Upper lobe of left lung (tissue), 6 donors: ENCODE data around the gene CCBE1. TPM values are rescaled to one million over a fixed set of nuclear protein-coding genes. Genes with fewer than 3 reads are reported as not detected.

Experiments
- ATAC-seq, 2 donors: fragments of 200-7000 bp; cut with Tn5 transposase; one replicate each; pipeline ENCODE4 v1.9.1; 2022; ENCODE audit warnings: mild to moderate bottlenecking in 2 of 2, moderate library complexity in 2 of 2; ENCODE audit not compliant: low FRiP score in 2 of 2
- DNase-seq, 2 donors: peaks; one replicate each; pipeline ENCODE4 v3.0.0-alpha.2; 2019 to 2020
- H3K27ac ChIP-seq, 4 donors: fragments of 200-600 bp; sonication (generic); one replicate each; pipeline ENCODE4 v1.5.1; 2016 to 2019
- H3K27me3 ChIP-seq, 4 donors: fragments of 200-600 bp; sonication (generic); one replicate each; pipeline ENCODE4 v1.5.1; 2017 to 2019
- H3K36me3 ChIP-seq, 4 donors: fragments of 200-600 bp; sonication (generic); one replicate each; pipeline ENCODE4 v1.5.1; 2016 to 2019
- H3K4me1 ChIP-seq, 4 donors: fragments of 200-600 bp; sonication (generic); one replicate each; pipeline ENCODE4 v1.5.1; 2018 to 2019
- H3K4me3 ChIP-seq, 4 donors: fragments of 200-600 bp; sonication (generic); one replicate each; pipeline ENCODE4 v1.5.1; 2017 to 2019; ENCODE audit warnings: mild to moderate bottlenecking in 2 of 4, moderate library complexity in 1 of 4
- H3K9me3 ChIP-seq, 4 donors: fragments of 200-600 bp; sonication (generic); one replicate each; pipeline ENCODE4 v1.5.1; 2018 to 2019
- EP300 ChIP-seq, 4 donors: sonication (generic); formaldehyde crosslinking; IDR thresholded peaks; one replicate each; pipeline ENCODE4 v1.5.1; 2017; ENCODE audit warnings: antibody characterized with exemption in 4 of 4, control low read depth in 2 of 4
- POLR2A ChIP-seq, 4 donors: fragments of 450-650 bp; IDR thresholded peaks; one replicate each; pipeline ENCODE4 v1.5.1; 2016 to 2017; ENCODE audit warnings: antibody characterized with exemption in 4 of 4, mild to moderate bottlenecking in 2 of 4
- POLR2AphosphoS5 ChIP-seq, 2 donors: sonication (generic); formaldehyde crosslinking; IDR thresholded peaks; one replicate each; pipeline ENCODE4 v1.5.1; 2017; ENCODE audit warnings: antibody characterized with exemption in 2 of 2
- WGBS, 2 donors: methylation state at CpG; one replicate each; pipeline ENCODE4 v1.1.5; 2017 to 2018; 5-methylcytosine and 5-hydroxymethylcytosine counted together
- total RNA-seq, 6 donors: library from RNA; depleted of rRNA in 4 of 6; stranded (reverse); fragments of >200 nt in 4 of 6; gene quantifications; one replicate each; pipeline versions ENCODE4 v1.1.0 to v1.2.1, GENCODE V29; 2016 to 2021
- TF ChIP-seq, protein P1 (sequence below), 6 experiments: fragments of 450-650 bp in 4 of 6; fragments of 200-600 bp in 2 of 6; sonication (generic) in 2 of 6; IDR thresholded peaks; one replicate each; pipeline ENCODE4 v1.5.1; 2016 to 2019; ENCODE audit warnings: antibody characterized with exemption in 6 of 6
- donor health status: DM: no; HTN: no; CAD: no; lungs with moderate emphysema.
- donor health status: DM: no; HTN: yes; CAD: no; lungs with severe emphysema.

Gene CCBE1
- total RNA-seq, 6 donors from 2014 or later = 8.7 to 23.6 (median 12.3) TPM

DNA sequence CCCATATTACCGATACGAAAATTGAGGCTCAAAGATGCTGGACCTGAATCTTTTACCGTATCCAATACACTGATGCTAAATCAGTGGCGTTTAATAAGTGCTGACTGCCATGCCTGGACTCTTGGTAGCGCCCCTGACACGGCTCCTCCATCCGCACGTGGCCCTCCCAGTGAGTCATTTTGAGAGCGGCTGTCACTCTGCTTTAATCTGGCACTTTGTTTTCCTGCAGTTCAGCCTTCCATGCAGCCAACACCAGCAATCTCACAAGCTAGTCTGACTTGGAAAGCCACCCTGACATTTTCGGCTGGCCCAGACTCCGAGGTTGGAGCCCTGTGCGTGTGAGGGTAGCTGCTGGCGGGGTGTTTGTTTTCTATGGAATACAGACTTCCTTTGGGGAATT lies 183.0 kb downstream of the CCBE1 start:
- Histone ChIP-seq H3K36me3 (no peaks in the 10 kb centered on the region), H3K27ac (peak overlapping the region in 2 of 4 donors; percentile 37 to 44), H3K9me3 (no peaks in the 10 kb centered on the region), H3K4me1 (peaks cover 12 to 38% (median 28%) of the 10 kb centered on the region in 4 donors), H3K4me3 (no peak overlapping the region), H3K27me3 (no peaks in the 10 kb centered on the region)
- peak; percentile 29 to 39 for ATAC-seq
- DNase-seq = peak in 1 of 2 donors; percentile 55
- 23 to 27% methylated on average over 12 to 13 of the region's 13 CpGs for WGBS, 2 donors
- TF ChIP-seq POLR2AphosphoS5 (IDR thresholded peaks at IDR 0.05) = peak in 1 of 2 donors; percentile 58
- TF ChIP-seq EP300 (IDR thresholded peaks at IDR 0.05) = no peak
- TF ChIP-seq, protein P1, sequence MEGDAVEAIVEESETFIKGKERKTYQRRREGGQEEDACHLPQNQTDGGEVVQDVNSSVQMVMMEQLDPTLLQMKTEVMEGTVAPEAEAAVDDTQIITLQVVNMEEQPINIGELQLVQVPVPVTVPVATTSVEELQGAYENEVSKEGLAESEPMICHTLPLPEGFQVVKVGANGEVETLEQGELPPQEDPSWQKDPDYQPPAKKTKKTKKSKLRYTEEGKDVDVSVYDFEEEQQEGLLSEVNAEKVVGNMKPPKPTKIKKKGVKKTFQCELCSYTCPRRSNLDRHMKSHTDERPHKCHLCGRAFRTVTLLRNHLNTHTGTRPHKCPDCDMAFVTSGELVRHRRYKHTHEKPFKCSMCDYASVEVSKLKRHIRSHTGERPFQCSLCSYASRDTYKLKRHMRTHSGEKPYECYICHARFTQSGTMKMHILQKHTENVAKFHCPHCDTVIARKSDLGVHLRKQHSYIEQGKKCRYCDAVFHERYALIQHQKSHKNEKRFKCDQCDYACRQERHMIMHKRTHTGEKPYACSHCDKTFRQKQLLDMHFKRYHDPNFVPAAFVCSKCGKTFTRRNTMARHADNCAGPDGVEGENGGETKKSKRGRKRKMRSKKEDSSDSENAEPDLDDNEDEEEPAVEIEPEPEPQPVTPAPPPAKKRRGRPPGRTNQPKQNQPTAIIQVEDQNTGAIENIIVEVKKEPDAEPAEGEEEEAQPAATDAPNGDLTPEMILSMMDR (IDR thresholded peaks at IDR 0.05) = no peak
- no peak for TF ChIP-seq POLR2A (IDR thresholded peaks at IDR 0.05)

DNA sequence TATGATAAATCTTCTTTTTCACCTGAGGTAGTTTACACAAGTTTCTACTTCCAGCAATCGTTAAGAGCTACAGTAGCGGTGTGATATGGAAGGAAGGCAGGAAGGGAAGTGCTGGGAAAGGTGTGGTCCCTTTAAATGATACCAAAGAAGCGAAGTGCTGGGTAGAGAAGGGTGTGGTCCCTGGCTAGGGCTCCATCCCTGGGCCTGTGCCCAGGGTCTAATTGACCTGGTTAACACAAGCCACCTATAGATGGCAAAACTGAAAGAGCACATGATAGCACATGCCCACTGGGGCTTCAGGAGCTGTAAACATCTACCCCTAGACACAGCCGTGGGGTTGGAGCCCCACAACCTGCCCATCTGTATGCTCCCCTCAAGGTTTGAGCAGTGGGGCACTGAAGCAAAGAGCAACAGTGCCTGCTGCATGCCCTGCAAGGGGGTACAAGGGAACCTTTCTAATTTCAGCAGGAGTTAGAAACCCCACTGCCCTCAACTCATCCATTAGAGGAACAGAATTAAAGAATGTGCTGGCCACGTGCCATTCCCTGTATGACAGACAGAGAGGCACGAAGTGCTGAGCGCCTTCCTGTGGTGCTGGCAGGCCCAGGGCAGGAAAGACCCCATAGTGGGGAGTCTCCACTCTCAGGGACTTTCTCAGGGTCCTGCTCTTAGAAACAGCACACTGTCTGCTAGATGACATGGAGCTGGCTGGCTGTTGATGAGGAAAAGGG lies 185.0 kb downstream of the CCBE1 start:
- ATAC-seq (no peak), DNase-seq (no peak)
- Histone ChIP-seq H3K27me3 (no peaks in the 10 kb centered on the region), H3K27ac (no peak overlapping the region), H3K36me3 (no peaks in the 10 kb centered on the region), H3K4me1 (peaks cover 9 to 38% (median 26%) of the 10 kb centered on the region in 4 donors), H3K9me3 (no peaks in the 10 kb centered on the region), H3K4me3 (no peak overlapping the region)
- TF ChIP-seq POLR2A (IDR thresholded peaks at IDR 0.05) (no peak), EP300 (IDR thresholded peaks at IDR 0.05) (no peak)
- 57 to 65% methylated on average over 7 of the region's 7 CpGs for WGBS, 2 donors

DNA sequence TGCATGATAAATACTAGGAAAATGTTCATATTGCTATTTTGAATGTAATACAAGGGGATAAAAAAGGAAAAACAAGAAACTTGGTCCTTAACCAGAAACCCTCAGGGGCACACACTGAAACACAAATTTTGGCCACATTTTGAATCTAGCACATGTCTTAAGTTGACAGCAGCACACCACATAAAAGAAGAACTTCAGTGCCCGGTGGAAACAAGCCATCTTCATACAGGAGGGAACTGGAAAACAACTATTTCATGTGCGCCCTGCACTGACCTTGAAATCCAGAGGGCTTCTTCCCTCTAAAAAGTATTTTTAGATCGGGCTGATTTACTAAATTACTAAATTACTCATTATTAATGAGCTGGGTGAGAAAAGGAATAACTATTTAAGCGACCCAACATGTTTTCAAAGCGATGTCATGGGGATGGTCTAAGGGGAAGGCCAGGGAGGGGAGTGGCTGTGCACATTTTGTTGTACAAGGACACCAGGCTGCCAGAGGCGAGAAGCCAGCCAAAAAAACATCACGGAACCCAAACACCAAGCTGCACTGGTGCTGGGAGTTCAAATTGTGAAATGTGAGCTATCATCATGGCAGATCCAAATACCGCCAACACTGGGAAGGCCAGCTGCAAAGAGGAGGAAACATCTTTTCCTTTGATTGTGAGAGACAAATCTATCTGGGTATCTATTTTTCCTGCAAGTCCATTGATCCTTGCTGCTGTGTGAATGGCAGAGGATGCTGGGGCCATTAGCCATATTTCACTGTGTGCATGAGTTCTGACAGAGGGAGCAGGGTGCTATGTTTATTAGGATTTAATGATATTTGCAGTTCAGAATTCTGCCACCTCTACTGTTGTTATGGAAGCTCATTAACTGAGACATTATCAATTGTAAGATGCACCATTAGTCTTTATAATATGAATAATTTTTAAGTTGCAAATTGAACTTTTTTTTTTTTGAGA lies 187.5 kb downstream of the CCBE1 start:
- Histone ChIP-seq H3K4me1 (peaks cover 2 to 20% (median 12%) of the 10 kb centered on the region in 4 donors), H3K36me3 (no peaks in the 10 kb centered on the region), H3K27me3 (no peaks in the 10 kb centered on the region), H3K4me3 (no peak overlapping the region), H3K9me3 (no peaks in the 10 kb centered on the region), H3K27ac (no peak overlapping the region)
- peak in 1 of 2 donors; percentile 42 for TF ChIP-seq POLR2AphosphoS5 (IDR thresholded peaks at IDR 0.05)
- TF ChIP-seq, protein P1 (IDR thresholded peaks at IDR 0.05) = no peak
- ATAC-seq (peak in 1 of 2 donors; percentile 28), DNase-seq (no peak)
- 60% methylated on average over 8 of the region's 8 CpGs for WGBS, 2 donors

DNA sequence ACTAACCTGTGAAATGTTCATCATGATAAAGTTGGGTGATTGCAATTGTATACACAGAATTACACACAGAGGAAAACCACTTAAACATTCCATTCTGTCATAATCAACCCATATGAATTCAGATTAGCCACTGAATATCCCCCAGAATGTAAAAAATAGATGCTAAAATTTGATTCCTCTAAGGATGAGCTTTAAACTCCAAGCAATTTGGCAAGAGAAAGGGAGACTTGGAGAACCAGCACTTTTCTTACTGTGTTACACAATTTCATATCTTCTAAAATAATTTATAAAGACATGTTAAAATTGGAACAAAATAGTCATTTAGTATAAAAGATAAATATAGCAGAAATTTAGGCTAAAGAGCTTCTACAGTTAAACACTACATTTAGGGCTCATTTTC lies 191.9 kb downstream of the CCBE1 start:
- H3K4me3 ChIP-seq = no peak overlapping the region
- DNase-seq (no peak), ATAC-seq (no peak)
- TF ChIP-seq POLR2A (IDR thresholded peaks at IDR 0.05) (no peak), POLR2AphosphoS5 (IDR thresholded peaks at IDR 0.05) (no peak), EP300 (IDR thresholded peaks at IDR 0.05) (no peak)
- TF ChIP-seq, protein P1 (IDR thresholded peaks at IDR 0.05) = no peak
- H3K27me3 ChIP-seq = no peaks in the 10 kb centered on the region
- no peak overlapping the region for H3K27ac ChIP-seq
- no peaks in the 10 kb centered on the region for H3K36me3 ChIP-seq
- H3K4me1 ChIP-seq = peaks cover 0 to 9% (median 2%) of the 10 kb centered on the region in 4 donors
- no peaks in the 10 kb centered on the region for H3K9me3 ChIP-seq
